ENCODE data around the gene CFAP74.

DNA sequence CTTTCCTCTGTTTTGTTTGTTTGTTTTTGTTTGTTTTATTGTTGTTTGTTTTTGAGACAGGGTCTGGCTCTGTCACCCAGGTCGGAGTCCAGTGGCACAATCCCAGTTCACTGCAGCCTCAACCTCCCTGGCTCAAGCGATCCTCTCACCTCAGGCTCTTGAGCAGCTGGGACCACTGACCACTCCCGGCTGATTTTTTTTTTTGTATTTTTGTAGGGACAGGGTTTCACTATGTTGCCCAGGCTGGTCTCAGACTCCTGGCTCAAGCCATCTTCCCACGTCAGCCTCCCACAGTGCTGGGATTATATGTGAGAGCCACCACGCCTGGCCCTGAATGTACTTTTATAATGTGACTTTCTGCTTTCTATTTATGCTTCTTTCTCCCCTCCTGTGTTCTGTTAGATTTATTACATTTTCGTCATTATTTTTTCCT, 93.5 kb downstream of the CFAP74 start:
- TF ChIP-seq CTCF (conservative IDR thresholded peaks at IDR 0.05; ENCODE audit: low read depth, low read length): no peak
- no peak for TF ChIP-seq EZH2phosphoT487 (IDR thresholded peaks at IDR 0.05; ENCODE audit: borderline replicate concordance, low read length)
- TF ChIP-seq EZH2 (IDR thresholded peaks at IDR 0.05; ENCODE audit: low read length, unreplicated experiment): no peak

Measured in PC-3 (cell line).